K562 (cell line): ENCODE measurements around the gene SERF2. TPM values are rescaled to one million over a fixed set of nuclear protein-coding genes. Genes with fewer than 3 reads are reported as not detected.

Experiments
- ATF1 ChIP-seq, 2 experiments: fragments of 450-650 bp in 1 of 2; IDR thresholded peaks; 2 replicates each; pipeline ENCODE4 v1.6.1; 2016; ENCODE audit warnings: missing compliant biosample characterization in 1 of 2, missing genetic modification characterization in 1 of 2
- ATF6 ChIP-seq: sonication (generic); formaldehyde crosslinking; IDR thresholded peaks from 2 replicates; pipeline ENCODE4 v1.4.0; 2020; ENCODE audit warnings: mild to moderate bottlenecking, missing genetic modification reagents
- BRD4 ChIP-seq: fragments of 200-600 bp; sonication (generic); IDR thresholded peaks from 2 replicates; pipeline ENCODE4 v1.6.1; 2017; ENCODE audit warnings: inconsistent platforms
- HNRNPL ChIP-seq: fragments of 200-400 bp; formaldehyde crosslinking; IDR thresholded peaks from 2 replicates; pipeline ENCODE4 v1.6.1; 2017; ENCODE audit warnings: low read depth, mild to moderate bottlenecking, low read length
- HNRNPLL ChIP-seq: fragments of 200-400 bp; formaldehyde crosslinking; IDR thresholded peaks from 2 replicates; pipeline ENCODE4 v1.6.1; 2017; ENCODE audit warnings: low read length, low read depth, mild to moderate bottlenecking; ENCODE audit not compliant: poor library complexity, severe bottlenecking
- LCOR ChIP-seq: sonication (generic); formaldehyde crosslinking; IDR thresholded peaks from 2 replicates; pipeline ENCODE4 v1.8.0; 2022; ENCODE audit warnings: mild to moderate bottlenecking, missing genetic modification reagents
- MAX ChIP-seq: sonication (generic); formaldehyde crosslinking; IDR thresholded peaks from 2 replicates; pipeline ENCODE4 v1.9.0; 2022; ENCODE audit warnings: mild to moderate bottlenecking, missing genetic modification reagents
- MAZ ChIP-seq, 2 experiments: fragments of 450-650 bp in 1 of 2; sonication (generic) in 1 of 2; formaldehyde crosslinking; IDR thresholded peaks in 1 of 2; conservative IDR thresholded peaks in 1 of 2; 2 replicates each; pipeline versions ENCODE4 v1.4.0 to v1.5.0; 2020; ENCODE audit warnings: mild to moderate bottlenecking in 1 of 2, missing genetic modification reagents in 1 of 2
- MNT ChIP-seq, 2 experiments: fragments of 450-650 bp; conservative IDR thresholded peaks; 2 replicates each; pipeline ENCODE4 v1.6.1; 2017; ENCODE audit warnings: mild to moderate bottlenecking in 2 of 2, moderate library complexity in 2 of 2
- PHF8 ChIP-seq: fragments of 200-600 bp; sonication (generic); IDR thresholded peaks from 2 replicates; pipeline ENCODE4 v1.6.1; 2012; ENCODE audit warnings: mixed run types, mild to moderate bottlenecking, inconsistent platforms, low read length, moderate library complexity, borderline replicate concordance
- SMAD4 ChIP-seq: fragments of 250-450 bp; sonication (Bioruptor Pico); conservative IDR thresholded peaks from 2 replicates; pipeline ENCODE4 v1.8.0; 2021; ENCODE audit warnings: inconsistent platforms, mild to moderate bottlenecking, moderate library complexity
- TAF1 ChIP-seq: IDR thresholded peaks from 2 replicates; pipeline ENCODE4 v1.6.1; 2011; ENCODE audit warnings: mild to moderate bottlenecking, low read length, moderate library complexity; ENCODE audit not compliant: insufficient read depth, control insufficient read depth, severe bottlenecking; ENCODE audit errors: extremely low read depth
- THAP12 ChIP-seq: fragments of 250-450 bp; sonication (Bioruptor Pico); IDR thresholded peaks from 2 replicates; pipeline ENCODE4 v1.9.0; 2021; ENCODE audit warnings: mild to moderate bottlenecking, inconsistent platforms
- ZNF263 ChIP-seq: sonication (generic); formaldehyde crosslinking; IDR thresholded peaks from 2 replicates; pipeline ENCODE4 v1.8.0; 2022; ENCODE audit warnings: mild to moderate bottlenecking, missing genetic modification reagents, borderline replicate concordance
- polyA plus RNA-seq, 8 experiments: library from polyadenylated mRNA; depleted of rRNA in 4 of 8; stranded (reverse) in 5 of 8; unstranded in 3 of 8; fragments of >200 nt; fragmentation: Nextera tagmentation in 2 of 8; fragmentation: Illumina TruSeq in 1 of 8; extraction: Ambion mirVana in 2 of 8; extraction: Trizol in 1 of 8; gene quantifications; 2 replicates each; pipeline versions ENCODE4 v1.2.1 to v1.2.3, GENCODE V29; 2011 to 2014; ENCODE audit warnings: inconsistent platforms in 1 of 8, missing spikeins in 1 of 8
- total RNA-seq, 7 experiments: library from RNA; depleted of rRNA in 6 of 7; stranded (reverse); fragments of >200 nt in 6 of 7; fragmentation: Illumina TruSeq in 2 of 7; extraction: Trizol in 2 of 7; gene quantifications; 2 replicates each; pipeline versions ENCODE4 v1.2.1 to v1.2.3, GENCODE V29; 2011 to 2021; ENCODE audit warnings: low replicate concordance in 1 of 7
- TF ChIP-seq, protein P1 (sequence below): sonication (generic); formaldehyde crosslinking; IDR thresholded peaks from 2 replicates; pipeline ENCODE4 v1.8.0; 2022; ENCODE audit warnings: mild to moderate bottlenecking, missing genetic modification reagents, borderline replicate concordance

The SERF2 gene
- total and polyA plus RNA-seq, 9 of the 15 experiments (the other 6 are each of a cell fraction or from before 2014, with no cell fraction given) = 497 to 3,360 (median 867) TPM

GRCh38 chr15:43746245-43746902 is 45.7 kb upstream of the SERF2 start, which contains the start of gene PDIA3 (continued):
- peak; percentile 72; the same call in 1 of the 2 replicates for TF ChIP-seq SMAD4 (CRISPR knock-in tag)
- peak; percentile 63; the same call in 1 of the 2 replicates for TF ChIP-seq ZNF263 (CRISPR knock-in tag)
- TF ChIP-seq ATF6 = 0 out of 2 replicates have a peak, but pooled peaks have one; percentile 73
- peak; percentile 79; the same call in 1 of the 2 replicates for TF ChIP-seq PHF8
- TF ChIP-seq THAP12 (CRISPR knock-in tag) = peak; percentile 97
- TF ChIP-seq TAF1 = peak; percentile 81
- peak; percentile 22; the same call in 1 of the 2 replicates for TF ChIP-seq LCOR (CRISPR knock-in tag)
- TF ChIP-seq ATF1 (CRISPR knock-in tag; IDR thresholded peaks at IDR 0.05) = peak; percentile 47; the same call in 1 of the 2 replicates
- TF ChIP-seq ATF1 (tag; IDR thresholded peaks at IDR 0.05) = peak; percentile 83
- peak; percentile 49 for TF ChIP-seq HNRNPLL
- TF ChIP-seq, protein P1, sequence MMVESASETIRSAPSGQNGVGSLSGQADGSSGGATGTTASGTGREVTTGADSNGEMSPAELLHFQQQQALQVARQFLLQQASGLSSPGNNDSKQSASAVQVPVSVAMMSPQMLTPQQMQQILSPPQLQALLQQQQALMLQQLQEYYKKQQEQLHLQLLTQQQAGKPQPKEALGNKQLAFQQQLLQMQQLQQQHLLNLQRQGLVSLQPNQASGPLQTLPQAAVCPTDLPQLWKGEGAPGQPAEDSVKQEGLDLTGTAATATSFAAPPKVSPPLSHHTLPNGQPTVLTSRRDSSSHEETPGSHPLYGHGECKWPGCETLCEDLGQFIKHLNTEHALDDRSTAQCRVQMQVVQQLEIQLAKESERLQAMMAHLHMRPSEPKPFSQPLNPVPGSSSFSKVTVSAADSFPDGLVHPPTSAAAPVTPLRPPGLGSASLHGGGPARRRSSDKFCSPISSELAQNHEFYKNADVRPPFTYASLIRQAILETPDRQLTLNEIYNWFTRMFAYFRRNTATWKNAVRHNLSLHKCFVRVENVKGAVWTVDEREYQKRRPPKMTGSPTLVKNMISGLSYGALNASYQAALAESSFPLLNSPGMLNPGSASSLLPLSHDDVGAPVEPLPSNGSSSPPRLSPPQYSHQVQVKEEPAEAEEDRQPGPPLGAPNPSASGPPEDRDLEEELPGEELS (CRISPR knock-in tag) = peak; percentile 40; the same call in 1 of the 2 replicates
- peak; percentile 59; the same call in 1 of the 2 replicates for TF ChIP-seq BRD4
- TF ChIP-seq HNRNPL = peak; percentile 79
- TF ChIP-seq MNT (conservative IDR thresholded peaks at IDR 0.05) = peak; percentile 33 to 72
- peak; percentile 10 to 15; a peak in 2 of 4 replicates for TF ChIP-seq MAZ (CRISPR knock-in tag; conservative IDR thresholded peaks at IDR 0.05 in 1 of 2, IDR thresholded peaks at IDR 0.05 in 1 of 2)
- TF ChIP-seq MAX (CRISPR knock-in tag) = peak; percentile 90
